DMS153 treated with DMSO at 0.1 percent for 48 hours (cell line): ENCODE data around the gene SHB.

ENCODE experiments used
- DNase-seq: peaks from one replicate; lab custom pipeline; 2025; ENCODE audit not compliant: unreplicated experiment; lab: John Stamatoyannopoulos, UW

Gene SHB

DNA sequence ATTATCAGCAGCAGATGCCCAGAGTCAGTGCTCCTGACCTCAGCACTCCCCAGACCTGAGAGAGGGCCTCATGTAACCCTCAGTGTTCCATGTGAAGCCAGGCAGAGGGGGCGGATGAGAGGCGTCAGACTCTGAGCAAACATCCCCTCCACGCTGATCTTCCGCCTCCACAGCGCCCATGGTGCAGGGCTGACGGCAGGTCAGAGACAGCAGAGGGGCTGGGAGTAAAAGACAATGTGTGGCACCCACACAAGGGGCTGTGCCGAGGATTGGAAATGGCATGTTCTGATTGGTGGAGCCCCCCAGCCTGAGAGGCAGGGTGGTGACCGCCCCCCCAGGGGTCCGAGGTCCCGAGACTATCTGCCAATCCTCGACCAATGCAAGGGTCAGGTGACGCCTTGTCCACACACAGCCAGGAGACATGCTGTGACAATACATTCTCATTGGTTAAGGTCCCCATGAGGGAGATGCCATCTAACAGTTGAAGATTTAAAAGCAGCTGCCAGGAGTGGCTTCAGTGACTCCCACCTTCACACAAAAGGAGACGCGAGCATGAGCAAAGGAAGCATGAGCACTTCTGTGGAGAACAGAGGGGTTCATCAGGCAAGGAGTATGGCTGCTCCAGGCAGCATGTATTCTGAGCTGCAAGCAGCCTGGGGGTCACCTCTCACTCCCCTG lies 145.8 kb downstream of the SHB start:
- no peak for DNase-seq

DNA sequence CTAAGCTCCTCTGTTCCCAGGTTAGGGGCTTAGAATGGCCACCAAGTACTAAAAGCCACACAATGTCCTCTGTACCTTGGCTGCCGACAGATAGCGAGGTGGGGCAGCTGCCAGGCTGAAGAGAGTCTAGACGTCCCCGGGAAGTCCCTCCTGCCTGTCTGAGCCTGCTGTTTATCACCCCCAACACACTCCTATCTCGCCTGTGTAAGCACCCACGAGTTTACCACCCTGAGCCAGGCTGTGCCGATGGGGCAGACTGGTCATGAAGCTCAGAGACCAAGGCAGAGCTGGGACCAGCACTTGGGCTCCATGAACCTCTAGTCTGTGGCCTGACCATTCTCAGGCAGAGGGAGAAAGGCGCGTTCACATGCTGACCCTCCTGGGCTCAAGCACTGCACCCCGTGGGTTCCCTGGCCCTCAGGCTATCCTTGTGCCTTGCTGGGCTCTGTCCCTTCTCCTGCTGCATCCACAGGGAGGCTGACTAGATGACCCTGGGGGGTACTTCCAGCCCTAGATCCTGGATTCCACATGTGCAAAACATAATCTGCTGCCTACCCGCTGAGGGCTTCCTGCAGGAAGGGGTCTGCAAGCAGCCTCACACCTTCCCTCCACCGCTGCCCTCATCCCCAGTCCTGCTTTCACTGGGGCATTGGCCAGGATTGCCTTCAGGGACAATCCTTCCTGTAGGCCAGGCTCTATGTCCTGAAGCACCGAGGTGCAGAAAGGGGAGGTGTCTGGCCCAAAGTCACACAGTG lies 146.5 kb downstream of the SHB start:
- no peak for DNase-seq

DNA sequence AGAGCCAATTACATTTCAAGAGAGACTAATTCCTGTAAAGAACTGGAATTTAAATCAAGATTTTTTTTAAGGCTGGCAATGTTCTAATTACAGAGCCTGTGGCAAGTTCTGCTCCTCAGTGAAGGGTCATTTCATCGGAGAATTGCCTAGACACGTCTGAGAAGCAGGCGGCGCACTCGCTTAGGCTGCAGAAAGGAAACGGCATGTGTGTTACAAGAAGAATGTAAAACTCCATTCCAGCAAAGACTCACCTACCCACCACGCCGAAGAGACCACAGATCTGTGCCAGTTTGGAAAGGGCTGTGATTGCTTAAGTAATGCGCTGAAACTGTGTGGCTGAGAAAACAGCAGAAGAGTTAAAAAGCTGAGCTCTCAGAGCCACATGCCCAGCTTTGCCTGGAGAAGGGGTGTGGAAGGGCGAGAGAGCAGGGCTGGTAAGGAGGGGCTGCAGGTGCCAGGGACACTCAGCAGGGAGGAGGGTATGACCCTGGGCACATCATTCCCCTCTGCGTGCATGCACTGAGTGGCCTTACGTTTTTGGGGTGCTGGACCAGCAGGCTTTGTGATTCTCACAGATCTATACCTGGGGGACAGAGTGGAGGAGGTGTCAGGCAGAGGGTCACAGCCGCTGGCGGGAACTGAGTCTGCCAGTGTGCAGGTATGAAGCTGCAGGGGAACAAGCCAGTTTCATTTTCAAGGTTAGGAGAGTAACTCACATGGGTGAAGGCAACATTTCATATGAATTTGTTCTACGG lies 147.3 kb downstream of the SHB start:
- DNase-seq = no peak

- DNase-seq = no peak
These were observed 147.9 kb downstream of the SHB start for GRCh38 chr9:37921168-37921510.

- no peak for DNase-seq
These were observed 148.4 kb downstream of the SHB start for GRCh38 chr9:37920471-37921167.

DNA sequence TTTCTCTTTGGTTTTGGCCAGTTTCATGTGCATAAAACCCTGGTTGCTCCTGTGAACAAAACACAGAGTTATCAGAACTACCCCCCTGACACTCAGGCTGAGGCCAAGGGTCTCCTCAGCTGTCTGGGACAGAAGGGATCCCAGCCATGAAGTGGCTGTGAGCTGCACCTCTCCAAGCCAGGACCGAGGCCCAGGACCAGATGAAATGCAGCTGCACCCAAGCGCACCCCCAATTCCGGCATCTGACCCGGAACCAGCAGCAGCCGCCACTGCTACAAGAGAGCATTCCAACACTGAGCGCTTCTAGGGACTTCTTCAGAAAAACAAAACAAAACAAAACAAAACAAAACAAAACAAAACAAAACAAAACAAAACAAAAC lies 149.1 kb downstream of the SHB start:
- no peak for DNase-seq

DNA sequence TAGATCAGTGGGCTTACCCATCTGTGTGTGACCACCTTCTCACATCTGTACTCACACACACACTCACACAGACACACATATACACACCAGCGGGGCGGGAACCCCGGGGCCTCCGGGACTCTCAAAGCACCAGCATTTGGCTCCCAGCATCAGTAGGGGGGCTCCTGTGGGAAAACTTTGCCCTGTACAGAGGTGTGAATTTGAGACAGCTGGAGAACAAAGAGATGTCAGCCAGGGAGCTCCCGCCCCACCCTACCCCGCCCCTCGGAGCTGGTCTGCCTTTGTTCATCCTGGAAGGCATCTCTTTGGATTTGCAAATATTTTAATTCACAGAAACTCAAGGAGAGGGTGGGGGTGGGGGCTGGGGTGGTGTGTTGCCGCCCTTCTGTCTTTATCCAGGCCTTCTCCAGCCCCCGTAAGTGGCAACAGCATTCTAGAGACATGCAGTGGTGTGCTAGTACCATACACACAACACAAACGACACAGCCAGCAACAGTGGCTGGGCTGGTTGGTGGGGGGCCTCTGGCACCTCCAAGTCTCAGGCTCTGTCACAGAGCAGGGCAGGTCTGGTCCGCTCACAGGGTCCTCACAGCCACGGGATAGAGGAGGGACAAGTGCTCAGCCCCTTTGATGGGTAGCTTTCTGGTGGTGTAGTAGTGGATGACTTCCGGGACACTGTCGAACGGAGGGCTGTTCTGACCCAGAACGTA lies 149.6 kb downstream of the SHB start:
- no peak for DNase-seq

- no peak for DNase-seq
These were observed 150.3 kb downstream of the SHB start for GRCh38 chr9:37918665-37919170.

- no peak for DNase-seq
These were observed 151.0 kb downstream of the SHB start for GRCh38 chr9:37917801-37918664.

DNA sequence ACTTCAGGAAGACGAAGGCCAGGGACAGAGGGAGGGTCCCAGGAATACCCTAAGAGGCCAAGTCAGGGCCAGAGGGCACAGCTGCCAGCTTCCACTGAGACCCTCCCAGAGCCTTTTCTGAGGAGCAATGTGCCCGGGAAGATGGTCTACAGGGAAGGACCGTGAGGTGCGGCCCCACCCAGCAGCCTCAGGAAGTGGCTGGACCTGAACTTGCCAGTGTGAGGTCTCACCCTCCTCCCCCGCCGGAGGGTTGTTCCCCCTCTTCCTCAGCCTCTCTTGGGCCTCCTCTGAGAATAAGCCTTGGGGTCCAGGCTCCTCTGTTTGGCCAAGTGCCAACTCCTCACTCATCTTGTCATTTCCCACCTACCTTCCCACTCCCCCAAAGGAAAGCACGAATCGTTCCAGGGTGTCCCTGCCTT lies 151.7 kb downstream of the SHB start:
- DNase-seq = no peak

- DNase-seq = no peak
These were observed 152.3 kb downstream of the SHB start for GRCh38 chr9:37916471-37917312.

DNA sequence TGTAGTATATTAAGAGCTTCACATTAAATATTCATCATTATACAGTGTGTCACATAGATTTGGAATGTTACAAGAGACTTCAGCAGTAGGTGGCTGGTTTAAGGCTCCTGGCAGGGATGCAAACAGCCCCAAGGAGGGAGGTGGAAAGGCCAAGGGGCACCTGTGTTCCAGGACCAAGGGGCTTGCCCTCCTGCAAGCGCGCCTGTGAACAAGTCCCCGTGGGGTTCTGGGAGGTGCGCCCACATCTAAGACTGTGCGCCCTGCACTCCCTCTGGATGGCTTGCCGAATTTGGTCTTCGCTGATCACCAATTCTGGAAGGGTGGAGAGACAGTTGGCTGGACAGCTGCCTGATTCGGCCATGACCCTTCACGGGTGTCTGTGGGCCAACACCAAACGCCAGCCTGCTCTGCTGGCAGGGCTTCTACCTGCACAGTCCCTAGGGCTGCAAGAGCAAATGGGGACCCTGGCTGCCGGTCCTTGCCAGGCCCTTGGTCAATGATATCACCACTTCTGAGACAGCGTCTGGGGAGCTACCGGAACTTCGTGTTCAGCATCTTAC lies 153.0 kb downstream of the SHB start:
- DNase-seq = no peak

DNA sequence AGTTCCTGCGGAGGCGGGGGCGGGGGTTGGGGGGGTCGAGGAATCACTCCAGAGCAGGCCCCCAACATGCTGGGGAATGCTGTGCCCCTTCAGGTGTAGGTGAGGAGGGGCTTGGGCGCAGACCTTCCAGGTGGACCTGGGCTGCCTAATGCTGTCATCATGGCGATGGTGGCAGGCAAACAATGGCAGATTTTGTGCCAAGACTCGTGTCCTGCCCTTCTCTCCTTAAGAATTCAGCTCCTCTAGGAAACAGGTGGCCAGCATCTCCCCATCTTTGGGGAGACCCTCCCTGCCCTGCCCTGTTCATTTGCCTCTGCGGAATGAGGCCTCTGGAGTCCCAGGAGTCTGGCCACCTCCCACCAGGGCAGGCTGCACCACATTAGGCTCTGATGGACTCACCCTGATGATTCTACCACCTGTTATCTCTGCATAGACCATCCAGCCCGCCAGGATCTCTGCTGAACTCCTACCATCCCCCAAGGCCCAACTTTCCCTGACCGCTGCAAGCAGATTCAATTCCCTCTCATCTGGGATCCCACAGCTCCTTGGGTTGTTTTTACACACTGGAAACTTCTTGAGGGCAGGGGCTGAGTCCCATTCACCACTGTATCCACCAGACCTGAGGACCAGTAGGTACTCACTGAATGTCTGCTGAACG lies 154.2 kb downstream of the SHB start:
- no peak for DNase-seq

DNA sequence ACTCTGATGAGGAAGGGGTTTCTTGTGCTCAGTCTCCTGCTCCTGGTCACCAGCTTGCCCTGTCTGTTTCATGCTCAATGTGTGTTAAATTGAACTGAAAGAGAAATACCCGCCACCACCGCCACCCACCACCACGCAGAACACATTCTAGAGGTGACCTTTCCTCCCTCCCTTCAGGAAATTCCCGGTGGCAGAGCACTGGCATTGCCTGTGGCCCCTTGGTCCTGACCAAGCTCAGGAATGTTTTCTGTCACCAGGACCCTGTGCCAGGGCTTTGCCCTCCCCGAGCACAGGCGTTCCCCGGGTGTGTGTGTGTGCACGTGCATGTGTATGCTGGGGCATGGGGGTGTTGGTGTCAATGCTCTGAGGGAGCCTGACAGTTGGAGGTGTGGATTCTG lies 154.9 kb downstream of the SHB start:
- DNase-seq = no peak

GRCh38 chr9:37913480-37914153 lies 155.4 kb downstream of the SHB start:
- peak; percentile 17 for DNase-seq

DNA sequence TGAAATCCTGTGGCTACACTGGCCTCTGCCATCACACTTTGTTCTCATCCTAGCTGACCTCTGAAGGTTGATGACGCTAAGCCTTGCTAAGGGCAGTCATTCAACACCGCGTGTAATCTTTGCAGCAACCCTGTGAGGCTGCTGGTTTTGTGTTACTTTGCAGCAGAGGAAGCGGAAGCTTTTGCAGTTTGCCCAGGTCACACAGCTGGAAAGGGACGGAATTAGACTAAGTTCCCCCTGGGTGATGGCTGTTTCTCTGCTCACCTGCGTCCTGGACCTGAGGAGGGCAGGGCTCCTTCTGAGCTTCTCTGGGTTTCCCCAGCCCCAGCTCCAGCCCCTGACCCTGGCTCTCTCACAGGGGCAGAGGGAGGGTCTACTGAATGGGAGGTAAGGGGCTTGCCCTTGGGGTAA lies 157.8 kb downstream of the SHB start:
- no peak for DNase-seq

- DNase-seq = no peak
These were observed 158.8 kb downstream of the SHB start for GRCh38 chr9:37910271-37910670.
